Endodermal cell (in vitro differentiated cells): ENCODE data around the gene SARS1. TPM values are rescaled to one million over a fixed set of nuclear protein-coding genes. Genes with fewer than 3 reads are reported as not detected.

Experiments
- DNase-seq: peaks from one replicate; pipeline ENCODE4 v3.0.0-alpha.2; 2017
- H3K27ac ChIP-seq: 2 replicates; pipeline ENCODE4 v1.5.1; 2013; ENCODE audit warnings: mild to moderate bottlenecking, low read depth, low read length, moderate library complexity
- H3K27me3 ChIP-seq: 2 replicates; pipeline ENCODE4 v1.6.1; 2013; ENCODE audit warnings: mild to moderate bottlenecking, low read length, moderate library complexity; ENCODE audit not compliant: insufficient read depth, control insufficient read depth, poor library complexity, severe bottlenecking
- H3K36me3 ChIP-seq: 2 replicates; pipeline ENCODE4 v1.7.0; 2013; ENCODE audit warnings: mild to moderate bottlenecking, low read length, moderate library complexity; ENCODE audit not compliant: control insufficient read depth, insufficient read depth
- H3K4me1 ChIP-seq: one replicate; pipeline ENCODE4 v1.7.0; 2013; ENCODE audit warnings: low read length; ENCODE audit not compliant: control insufficient read depth, insufficient read depth
- H3K4me3 ChIP-seq: 2 replicates; pipeline ENCODE4 v1.5.1; 2013; ENCODE audit warnings: mild to moderate bottlenecking, low read length, moderate library complexity
- H3K9ac ChIP-seq: 2 replicates; pipeline ENCODE4 v1.6.1; 2013; ENCODE audit warnings: mild to moderate bottlenecking, low read length, moderate library complexity; ENCODE audit not compliant: poor library complexity, severe bottlenecking; ENCODE audit errors: extremely low read depth
- H3K9me3 ChIP-seq: 2 replicates; pipeline ENCODE4 v1.6.1; 2013; ENCODE audit warnings: mild to moderate bottlenecking, low read length, moderate library complexity; ENCODE audit not compliant: control insufficient read depth
- H3K27ac Mint-ChIP-seq: 2 replicates; pipeline ENCODE4 v1.8.0; 2020; ENCODE audit warnings: mixed read lengths
- H3K27me3 Mint-ChIP-seq: 2 replicates; pipeline ENCODE4 v1.8.0; 2021; ENCODE audit warnings: mild to moderate bottlenecking, mixed read lengths; ENCODE audit not compliant: insufficient read depth
- H3K36me3 Mint-ChIP-seq: 2 replicates; pipeline ENCODE4 v1.8.0; 2020; ENCODE audit warnings: low read depth, mixed read lengths
- H3K4me1 Mint-ChIP-seq: 2 replicates; pipeline ENCODE4 v1.8.0; 2020; ENCODE audit warnings: mixed read lengths
- H3K4me3 Mint-ChIP-seq: 2 replicates; pipeline ENCODE4 v1.8.0; 2020; ENCODE audit warnings: mild to moderate bottlenecking, moderate library complexity, mixed read lengths
- H3K9me3 Mint-ChIP-seq: 2 replicates; pipeline ENCODE4 v1.8.0; 2020; ENCODE audit warnings: mild to moderate bottlenecking, mixed read lengths
- CTCF ChIP-seq: fragments of 200-600 bp; sonication (generic); conservative IDR thresholded peaks from 2 replicates; pipeline ENCODE4 v1.5.0; 2021; ENCODE audit warnings: antibody characterized with exemption, mild to moderate bottlenecking
- WGBS, 2 experiments: methylation state at CpG; one replicate each; pipeline versions ENCODE4 v1.1.5 to v1.1.7; 2013; ENCODE audit warnings: missing lambda C conversion rate in 2 of 2, mixed read lengths in 1 of 2; ENCODE audit not compliant: insufficient coverage in 1 of 2, insufficient read length in 1 of 2; 5-methylcytosine and 5-hydroxymethylcytosine counted together
- total RNA-seq, 2 donors: library from RNA; stranded (reverse); fragmentation: NEBNext Ultra II Directional in 1 of 2; extraction: Animal tissue kit (Norgen Biotek cat#: 25700) in 1 of 2; gene quantifications; 2 replicates in 1 of 2; 3 replicates in 1 of 2; pipeline ENCODE4 v1.2.1, GENCODE V29; 2021

The SARS1 gene
- total RNA-seq, 2 donors from 2014 or later, result 100 to 101 TPM

DNA sequence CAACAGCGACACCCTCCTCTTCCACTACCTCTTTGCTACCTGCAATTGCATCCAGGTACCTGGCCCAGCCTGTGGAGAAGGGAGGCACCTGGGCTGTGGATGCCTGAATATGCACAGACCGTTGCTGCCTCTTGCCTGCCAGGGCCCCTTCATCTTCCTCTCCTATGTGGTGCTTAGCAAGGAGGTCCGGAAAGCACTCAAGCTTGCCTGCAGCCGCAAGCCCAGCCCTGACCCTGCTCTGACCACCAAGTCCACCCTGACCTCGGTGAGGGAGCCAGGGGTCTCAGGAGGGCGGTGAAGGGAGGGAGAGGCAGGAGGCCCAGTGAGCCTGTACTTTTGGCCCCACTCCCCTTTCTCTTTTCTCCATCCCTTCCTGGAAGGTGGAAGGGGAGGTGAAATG is 57.7 kb downstream of the SARS1 start:
- Mint-ChIP-seq H3K4me3 (no peak overlapping the region), H3K27ac (peak overlapping the region; percentile 6), H3K4me1 (peaks cover 22% of the 10 kb centered on the region), H3K36me3 (peaks cover 22% of the 10 kb centered on the region), H3K27me3 (peaks cover 2% of the 10 kb centered on the region), H3K9me3 (peaks cover 1% of the 10 kb centered on the region)
- no peak overlapping the region for H3K4me3 ChIP-seq
- no peak for TF ChIP-seq CTCF
- no peak overlapping the region for H3K9ac ChIP-seq
- 83 to 96% methylated on average over 5 to 6 of the region's 6 CpGs for WGBS, 2 experiments
- H3K27me3 ChIP-seq, result no peaks in the 10 kb centered on the region
- no peak for DNase-seq
- H3K27ac ChIP-seq, result no peak overlapping the region
- H3K4me1 ChIP-seq, result peaks cover 8% of the 10 kb centered on the region
- no peaks in the 10 kb centered on the region for H3K9me3 ChIP-seq
- H3K36me3 ChIP-seq, result peaks cover 3% of the 10 kb centered on the region

GRCh38 chr1:109272021-109272799 is 58.5 kb downstream of the SARS1 start:
- Histone ChIP-seq H3K9ac (no peak overlapping the region), H3K4me3 (no peak overlapping the region), H3K9me3 (no peaks in the 10 kb centered on the region), H3K36me3 (peaks cover 3% of the 10 kb centered on the region), H3K4me1 (peaks cover 8% of the 10 kb centered on the region), H3K27ac (no peak overlapping the region), H3K27me3 (no peaks in the 10 kb centered on the region)
- no peak for DNase-seq
- Mint-ChIP-seq H3K36me3 (peaks cover 22% of the 10 kb centered on the region), H3K9me3 (peaks cover 1% of the 10 kb centered on the region), H3K4me1 (peaks cover 24% of the 10 kb centered on the region), H3K27ac (no peak overlapping the region), H3K4me3 (no peak overlapping the region), H3K27me3 (peaks cover 2% of the 10 kb centered on the region)
- 90 to 91% methylated on average over 11 to 13 of the region's 13 CpGs for WGBS, 2 experiments
- no peak for TF ChIP-seq CTCF

- no peak overlapping the region for H3K27ac ChIP-seq
- DNase-seq, result no peak
- H3K4me1 Mint-ChIP-seq, result peaks cover 27% of the 10 kb centered on the region
- TF ChIP-seq CTCF, result peak; percentile 24
- no peak overlapping the region for H3K9ac ChIP-seq
- H3K27ac Mint-ChIP-seq, result no peak overlapping the region
- no peak overlapping the region for H3K4me3 ChIP-seq
- H3K36me3 Mint-ChIP-seq, result peaks cover 17% of the 10 kb centered on the region
- H3K36me3 ChIP-seq, result peaks cover 3% of the 10 kb centered on the region
- no peaks in the 10 kb centered on the region for H3K27me3 ChIP-seq
- WGBS, 2 experiments, result 90 to 92% methylated on average over 7 to 16 of the region's 16 CpGs
- H3K4me1 ChIP-seq, result peaks cover 8% of the 10 kb centered on the region
- peaks cover 1% of the 10 kb centered on the region for H3K9me3 Mint-ChIP-seq
- H3K4me3 Mint-ChIP-seq, result no peak overlapping the region
- no peaks in the 10 kb centered on the region for H3K9me3 ChIP-seq
- H3K27me3 Mint-ChIP-seq, result peaks cover 2% of the 10 kb centered on the region
Measured at GRCh38 chr1:109272831-109273547, 59.3 kb downstream of the SARS1 start.
